ENCODE data around the gene NUDT4. TPM values are rescaled to one million over a fixed set of nuclear protein-coding genes. Genes with fewer than 3 reads are reported as not detected.
"Not testable (repeated sequence)": the region's sequence is repeated elsewhere in the genome, so short reads cannot be mapped to it uniquely, and the experiment has no call there.

Gene NUDT4
- total RNA-seq, 2 donors from 2014 or later = 30.3 to 32.8 TPM

GRCh38 chr12:93415723-93416464 is 38.2 kb downstream of the NUDT4 start:
- DNase-seq (ENCODE audit: low spot score) (no peak), ATAC-seq (no peak)
- H3K4me1 Mint-ChIP-seq (ENCODE audit: low read depth in 2 of 2) = peaks cover 50 to 61% of the 10 kb centered on the region in 2 donors
- no peak overlapping the region for H3K4me3 Mint-ChIP-seq
- H3K27ac Mint-ChIP-seq = peak overlapping the region; percentile 57 to 71
- H3K36me3 Mint-ChIP-seq = no peaks in the 10 kb centered on the region
- H3K9me3 Mint-ChIP-seq = no peaks in the 10 kb centered on the region
- H3K27me3 Mint-ChIP-seq = no peaks in the 10 kb centered on the region

GRCh38 chr12:93417967-93418480 is 40.3 kb downstream of the NUDT4 start:
- Mint-ChIP-seq H3K27ac (no peak overlapping the region), H3K36me3 (no peaks in the 10 kb centered on the region), H3K4me1 (ENCODE audit: low read depth in 2 of 2) (peaks cover 47 to 67% of the 10 kb centered on the region in 2 donors), H3K9me3 (no peaks in the 10 kb centered on the region), H3K4me3 (no peak overlapping the region), H3K27me3 (no peaks in the 10 kb centered on the region)
- ATAC-seq = no peak
- no peak for DNase-seq (ENCODE audit: low spot score)

GRCh38 chr12:93419388-93420034 is 41.8 kb downstream of the NUDT4 start:
- no peak overlapping the region for H3K27ac Mint-ChIP-seq

GRCh38 chr12:93422050-93422449 is 44.3 kb downstream of the NUDT4 start:
- Mint-ChIP-seq H3K36me3 (no peaks in the 10 kb centered on the region), H3K27ac (no peak overlapping the region), H3K27me3 (no peaks in the 10 kb centered on the region), H3K4me3 (no peak overlapping the region), H3K4me1 (ENCODE audit: low read depth in 2 of 2) (peaks cover 55 to 72% of the 10 kb centered on the region in 2 donors), H3K9me3 (no peaks in the 10 kb centered on the region)
- ATAC-seq = no peak
- DNase-seq (ENCODE audit: low spot score) = no peak

More at GRCh38 chr12:93419388-93420034, 41.8 kb downstream of the NUDT4 start:
- ATAC-seq = peak; percentile 50 to 65
- Mint-ChIP-seq H3K9me3 (no peaks in the 10 kb centered on the region), H3K4me1 (ENCODE audit: low read depth in 2 of 2) (peaks cover 47 to 68% of the 10 kb centered on the region in 2 donors), H3K36me3 (no peaks in the 10 kb centered on the region), H3K4me3 (no peak overlapping the region), H3K27me3 (no peaks in the 10 kb centered on the region)
- DNase-seq (ENCODE audit: low spot score) = no peak

- Mint-ChIP-seq H3K9me3 (no peaks in the 10 kb centered on the region), H3K4me1 (ENCODE audit: low read depth in 2 of 2) (peaks cover 59 to 71% of the 10 kb centered on the region in 2 donors), H3K4me3 (peak overlapping the region; percentile 12), H3K36me3 (no peaks in the 10 kb centered on the region), H3K27me3 (no peaks in the 10 kb centered on the region), H3K27ac (no peak overlapping the region)
- DNase-seq (ENCODE audit: low spot score) = no peak
- no peak for ATAC-seq
Measured at GRCh38 chr12:93425736-93426411, 48.1 kb downstream of the NUDT4 start.

- Mint-ChIP-seq H3K27ac (no peak overlapping the region), H3K9me3 (no peaks in the 10 kb centered on the region), H3K27me3 (no peaks in the 10 kb centered on the region), H3K4me1 (ENCODE audit: low read depth in 2 of 2) (peaks cover 60 to 73% of the 10 kb centered on the region in 2 donors), H3K4me3 (peak overlapping the region; percentile 12), H3K36me3 (no peaks in the 10 kb centered on the region)
- DNase-seq (ENCODE audit: low spot score) (no peak), ATAC-seq (no peak)
Measured at GRCh38 chr12:93426412-93426805, 48.7 kb downstream of the NUDT4 start.

GRCh38 chr12:93427779-93428564 is 50.2 kb downstream of the NUDT4 start:
- H3K36me3 Mint-ChIP-seq = no peaks in the 10 kb centered on the region
- no peak overlapping the region for H3K27ac Mint-ChIP-seq
- DNase-seq (ENCODE audit: low spot score) (no peak), ATAC-seq (no peak)
- no peaks in the 10 kb centered on the region for H3K9me3 Mint-ChIP-seq
- H3K4me1 Mint-ChIP-seq (ENCODE audit: low read depth in 2 of 2) = peaks cover 63 to 66% of the 10 kb centered on the region in 2 donors
- H3K4me3 Mint-ChIP-seq = no peak overlapping the region
- H3K27me3 Mint-ChIP-seq = no peaks in the 10 kb centered on the region

- no peak for ATAC-seq
- DNase-seq (ENCODE audit: low spot score) = no peak
- Mint-ChIP-seq H3K36me3 (no peaks in the 10 kb centered on the region), H3K27ac (no peak overlapping the region), H3K4me3 (no peak overlapping the region), H3K4me1 (ENCODE audit: low read depth in 2 of 2) (peaks cover 56 to 62% of the 10 kb centered on the region in 2 donors), H3K9me3 (no peaks in the 10 kb centered on the region), H3K27me3 (no peaks in the 10 kb centered on the region)
Measured at GRCh38 chr12:93429448-93429847, 51.7 kb downstream of the NUDT4 start.

GRCh38 chr12:93429852-93430251 is 52.1 kb downstream of the NUDT4 start:
- peaks cover 55 to 58% of the 10 kb centered on the region in 2 donors for H3K4me1 Mint-ChIP-seq (ENCODE audit: low read depth in 2 of 2)
- ATAC-seq (no peak), DNase-seq (ENCODE audit: low spot score) (no peak)
- H3K4me3 Mint-ChIP-seq = no peak overlapping the region
- no peaks in the 10 kb centered on the region for H3K36me3 Mint-ChIP-seq
- H3K27me3 Mint-ChIP-seq = no peaks in the 10 kb centered on the region
- H3K27ac Mint-ChIP-seq = no peak overlapping the region
- no peaks in the 10 kb centered on the region for H3K9me3 Mint-ChIP-seq

GRCh38 chr12:93430280-93430679 is 52.6 kb downstream of the NUDT4 start:
- Mint-ChIP-seq H3K9me3 (no peaks in the 10 kb centered on the region), H3K4me3 (no peak overlapping the region), H3K27ac (no peak overlapping the region), H3K36me3 (no peaks in the 10 kb centered on the region), H3K4me1 (ENCODE audit: low read depth in 2 of 2) (peaks cover 50 to 58% of the 10 kb centered on the region in 2 donors), H3K27me3 (no peaks in the 10 kb centered on the region)
- DNase-seq (ENCODE audit: low spot score) (no peak), ATAC-seq (no peak)

- not testable (repeated sequence) for H3K27me3 Mint-ChIP-seq; H3K9me3 Mint-ChIP-seq; H3K27ac Mint-ChIP-seq; ATAC-seq; DNase-seq (ENCODE audit: low spot score); H3K36me3 Mint-ChIP-seq; H3K4me3 Mint-ChIP-seq
- peaks cover 43 to 57% of the 10 kb centered on the region in 2 donors for H3K4me1 Mint-ChIP-seq (ENCODE audit: low read depth in 2 of 2)
Measured at GRCh38 chr12:93432031-93432430, 54.3 kb downstream of the NUDT4 start.

- no peak overlapping the region for H3K4me3 Mint-ChIP-seq
- no peak for ATAC-seq
- peaks cover 49 to 67% of the 10 kb centered on the region in 2 donors for H3K4me1 Mint-ChIP-seq (ENCODE audit: low read depth in 2 of 2)
- H3K27me3 Mint-ChIP-seq = no peaks in the 10 kb centered on the region
- no peak overlapping the region for H3K27ac Mint-ChIP-seq
- DNase-seq (ENCODE audit: low spot score) = no peak
- H3K9me3 Mint-ChIP-seq = no peaks in the 10 kb centered on the region
- no peaks in the 10 kb centered on the region for H3K36me3 Mint-ChIP-seq
Measured at GRCh38 chr12:93434256-93434865, 56.6 kb downstream of the NUDT4 start.
